Medulla oblongata (tissue), 1 donor: ENCODE data around the gene CHD1L.
"Not testable (repeated sequence)": the region's sequence is repeated elsewhere in the genome, so short reads cannot be mapped to it uniquely, and the experiment has no call there.

Experiments
- DNase-seq: peaks from one replicate; pipeline ENCODE4 v3.0.0-alpha.2; 2015; ENCODE audit errors: extremely low spot score

CHD1L gene

GRCh38 chr1:147267711-147268110 is 25.2 kb downstream of the CHD1L start:
- no peak for DNase-seq

DNA sequence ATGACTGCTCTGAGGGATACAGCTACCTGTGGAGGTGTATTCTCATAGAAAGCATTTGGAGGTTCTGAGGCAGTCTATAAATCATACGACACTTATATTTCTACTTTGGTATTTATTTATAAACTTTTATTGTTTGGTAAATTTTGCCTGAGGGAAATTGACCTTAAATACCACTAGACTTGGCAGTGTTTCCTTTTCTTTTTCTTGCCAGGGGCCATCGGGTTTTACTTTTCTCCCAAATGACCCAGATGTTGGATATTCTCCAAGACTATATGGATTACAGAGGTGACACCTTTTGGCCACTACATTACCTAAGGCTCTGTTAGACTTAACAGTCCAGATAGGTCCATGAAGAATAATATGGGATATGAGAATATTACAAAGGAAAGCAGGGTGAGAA is 28.2 kb downstream of the CHD1L start:
- no peak for DNase-seq

DNA sequence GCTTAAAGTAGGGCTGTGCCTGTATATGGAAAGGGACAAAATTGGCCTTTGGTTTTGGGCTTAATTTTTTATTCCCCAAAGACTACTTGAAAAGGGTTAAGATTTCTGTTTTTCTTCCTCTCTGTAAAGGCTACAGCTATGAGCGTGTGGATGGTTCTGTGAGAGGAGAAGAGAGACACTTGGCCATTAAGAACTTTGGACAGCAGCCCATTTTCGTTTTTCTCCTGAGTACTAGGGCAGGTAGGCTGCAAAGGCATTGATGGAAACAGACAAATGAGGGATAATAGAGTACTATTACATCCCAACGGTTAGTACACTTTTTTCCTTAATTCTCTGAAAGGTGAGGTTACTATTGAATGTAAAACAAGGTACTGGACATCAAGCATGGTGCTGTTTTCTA is 29.6 kb downstream of the CHD1L start:
- no peak for DNase-seq

- DNase-seq: peak; percentile 71
Observed at GRCh38 chr1:147273409-147274336, 31.2 kb downstream of the CHD1L start.

DNA sequence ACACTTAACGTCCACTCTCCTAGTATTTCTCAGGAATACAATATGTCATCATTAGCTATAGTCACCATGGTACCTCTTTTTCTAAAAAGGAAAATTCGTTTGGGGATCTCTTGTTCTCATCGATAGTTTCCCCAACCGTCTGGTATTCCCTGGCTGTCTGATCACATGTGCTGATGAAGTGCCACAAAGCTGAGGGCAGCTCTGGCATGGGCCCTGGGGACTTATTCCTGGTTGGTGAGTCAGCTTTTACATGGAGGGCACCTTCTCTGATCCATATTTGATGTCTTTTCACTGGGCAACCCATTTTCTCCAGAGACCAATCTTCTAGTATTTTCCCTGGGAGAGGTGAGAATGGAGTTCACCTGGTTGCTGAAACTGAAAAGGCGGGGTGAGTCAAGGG is 39.5 kb downstream of the CHD1L start:
- DNase-seq: no peak

GRCh38 chr1:147283011-147283410 is 40.5 kb downstream of the CHD1L start:
- DNase-seq: no peak

DNA sequence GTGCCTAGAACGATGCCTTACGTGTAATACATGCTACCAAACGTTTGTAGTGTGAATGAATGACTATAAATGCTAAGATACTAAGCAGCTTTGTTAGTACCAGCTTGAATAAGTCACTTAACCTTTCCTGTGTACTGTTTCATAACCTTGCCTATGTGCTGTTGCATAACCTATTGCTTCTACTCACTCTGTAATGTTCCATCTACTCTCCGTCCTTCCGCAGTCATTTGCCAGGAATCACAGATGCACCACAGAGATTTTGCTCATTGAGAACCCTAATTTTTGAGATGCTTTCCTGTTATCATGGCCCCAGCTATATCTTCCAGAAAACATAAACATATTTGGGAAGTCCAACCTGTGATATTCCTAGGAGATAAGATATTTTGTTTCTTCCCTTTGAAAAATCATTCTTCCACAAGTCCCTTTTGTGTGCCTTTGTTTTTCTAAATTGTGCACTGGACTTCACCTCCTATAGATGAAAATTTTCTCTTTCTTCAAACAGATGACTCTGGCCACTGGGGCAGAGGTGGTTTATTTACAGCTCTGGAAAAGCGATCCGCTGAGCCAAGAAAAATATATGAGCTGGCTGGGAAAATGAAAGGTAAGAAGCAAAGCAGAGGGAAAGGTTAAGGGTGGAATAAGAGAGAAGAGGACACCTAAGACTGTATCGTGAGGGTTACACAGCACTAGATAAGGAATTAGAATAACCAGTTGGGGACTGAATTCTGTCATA is 44.8 kb downstream of the CHD1L start:
- no peak for DNase-seq

- no peak for DNase-seq
Observed at GRCh38 chr1:147292012-147292411, 49.5 kb downstream of the CHD1L start.

DNA sequence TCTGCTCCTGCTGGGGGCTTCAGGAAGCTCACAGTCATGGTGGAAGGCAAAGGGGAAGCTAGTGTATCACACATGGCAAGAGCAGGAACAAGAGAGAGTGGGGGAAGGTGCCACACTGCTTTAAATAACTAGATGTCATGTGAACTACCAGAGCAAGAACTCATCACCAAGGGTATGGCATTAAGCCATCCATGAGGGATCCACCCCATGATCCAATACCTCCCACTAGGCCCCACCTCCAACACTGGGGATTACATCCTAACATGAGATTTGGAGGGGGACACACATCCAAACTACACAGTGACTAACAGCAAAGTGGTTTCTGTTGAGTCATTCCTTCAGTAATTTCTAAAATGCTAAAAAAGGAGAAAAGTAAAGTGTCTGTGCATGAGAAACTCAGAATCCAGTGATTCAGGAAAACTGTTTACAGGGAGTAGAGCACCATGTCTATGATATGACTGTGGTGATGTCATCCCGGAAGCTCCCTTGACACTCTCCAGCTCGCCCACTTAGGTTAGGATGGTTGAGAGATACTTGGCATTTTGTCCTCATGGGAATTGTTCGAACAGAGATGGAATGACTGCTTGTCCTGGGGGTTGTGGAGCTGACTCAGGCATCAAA is 50.3 kb downstream of the CHD1L start:
- DNase-seq: no peak

- DNase-seq: no peak
Observed at GRCh38 chr1:147297438-147297837, 55.0 kb downstream of the CHD1L start.

GRCh38 chr1:147305803-147306202 is 63.3 kb downstream of the CHD1L start:
- not testable (repeated sequence) for DNase-seq

DNA sequence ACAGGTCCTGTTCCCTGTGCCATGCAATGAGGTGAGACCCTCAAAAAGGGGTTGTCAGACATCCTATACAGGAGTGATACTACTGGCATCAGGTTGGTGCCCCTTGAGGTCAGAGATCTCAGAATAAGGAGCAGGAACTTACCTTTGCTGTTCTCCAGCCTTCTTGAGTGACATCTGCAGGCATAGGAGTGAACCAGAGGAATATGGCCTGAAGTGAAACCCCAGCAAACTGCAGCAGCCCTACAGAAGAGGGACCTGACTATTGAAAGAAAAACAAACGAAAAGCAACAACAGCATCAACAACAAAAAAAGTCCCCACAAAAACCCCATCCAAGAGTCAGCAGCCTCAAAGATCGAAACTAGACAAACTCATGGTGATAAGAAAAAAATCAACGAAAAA is 74.5 kb downstream of the CHD1L start:
- DNase-seq: no peak

DNA sequence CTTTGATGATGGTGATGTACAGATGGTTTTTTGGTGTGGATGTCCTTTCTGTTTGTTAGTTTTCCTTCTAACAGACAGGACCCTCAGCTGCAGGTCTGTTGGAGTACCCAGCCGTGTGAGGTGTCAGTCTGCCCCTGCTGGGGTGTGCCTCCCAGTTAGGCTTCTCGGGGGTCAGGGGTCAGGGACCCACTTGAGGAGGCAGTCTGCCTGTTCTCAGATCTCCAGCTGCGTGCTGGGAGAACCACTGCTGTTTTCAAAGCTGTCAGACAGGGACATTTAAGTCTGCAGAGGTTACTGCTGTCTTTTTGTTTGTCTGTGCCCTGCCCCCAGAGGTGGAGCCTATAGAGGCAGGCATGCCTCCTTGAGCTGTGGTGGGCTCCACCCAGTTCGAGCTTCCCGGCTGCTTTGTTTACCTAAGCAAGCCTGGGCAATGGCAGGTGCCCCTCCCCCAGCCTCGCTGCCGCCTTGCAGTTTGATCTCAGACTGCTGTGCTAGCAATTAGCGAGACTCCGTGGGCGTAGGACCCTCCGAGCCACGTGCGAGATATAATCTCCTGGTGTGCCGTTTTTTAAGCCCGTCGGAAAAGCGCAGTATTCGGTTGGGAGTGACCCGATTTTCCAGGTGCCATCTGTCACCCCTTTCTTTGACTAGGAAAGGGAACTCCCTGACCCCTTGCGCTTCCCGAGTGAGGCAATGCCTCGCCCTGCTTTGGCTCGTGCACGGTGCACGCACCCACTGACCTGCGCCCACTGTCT is 84.6 kb downstream of the CHD1L start:
- not testable (repeated sequence) for DNase-seq

DNA sequence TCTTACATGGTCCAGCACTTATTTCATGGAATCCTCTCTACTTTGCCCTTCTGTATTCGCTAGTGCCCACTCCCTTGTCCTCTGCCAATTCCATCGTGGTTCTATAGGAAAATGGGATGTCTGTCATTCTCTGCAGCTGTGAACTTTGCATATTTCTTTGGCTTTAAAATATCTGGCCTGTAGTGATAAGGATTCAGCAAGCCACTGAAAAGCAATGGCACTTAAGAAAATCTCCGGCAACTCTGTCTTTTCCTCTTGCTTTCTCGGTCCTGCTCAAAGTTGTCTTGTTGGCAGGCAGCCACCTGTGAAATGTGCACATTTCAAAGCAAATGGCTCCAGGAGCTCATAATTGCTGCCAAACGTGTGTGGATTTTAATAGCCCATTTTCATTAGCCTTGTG is 91.8 kb downstream of the CHD1L start:
- no peak for DNase-seq

DNA sequence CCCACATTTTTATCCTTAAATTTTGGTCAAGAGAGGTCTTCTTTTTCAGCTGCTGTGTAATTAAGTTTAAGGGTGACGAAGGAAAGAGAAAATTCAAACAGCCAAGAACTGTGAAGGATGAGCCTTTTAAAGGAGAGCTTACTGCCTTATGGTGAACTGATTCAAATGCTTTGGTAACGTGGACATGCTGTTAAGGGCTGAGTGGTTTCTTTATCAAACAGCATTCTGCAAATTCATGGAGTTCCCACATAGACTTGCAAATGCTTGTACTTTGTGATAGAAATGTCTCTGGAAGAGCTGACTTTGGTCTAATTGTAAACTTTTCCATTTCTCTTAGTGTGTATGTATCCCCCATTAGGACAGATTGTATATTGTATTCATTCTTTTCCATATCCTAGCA is 93.8 kb downstream of the CHD1L start:
- DNase-seq: no peak

GRCh38 chr1:147337040-147337630 is 94.7 kb downstream of the CHD1L start:
- no peak for DNase-seq

DNA sequence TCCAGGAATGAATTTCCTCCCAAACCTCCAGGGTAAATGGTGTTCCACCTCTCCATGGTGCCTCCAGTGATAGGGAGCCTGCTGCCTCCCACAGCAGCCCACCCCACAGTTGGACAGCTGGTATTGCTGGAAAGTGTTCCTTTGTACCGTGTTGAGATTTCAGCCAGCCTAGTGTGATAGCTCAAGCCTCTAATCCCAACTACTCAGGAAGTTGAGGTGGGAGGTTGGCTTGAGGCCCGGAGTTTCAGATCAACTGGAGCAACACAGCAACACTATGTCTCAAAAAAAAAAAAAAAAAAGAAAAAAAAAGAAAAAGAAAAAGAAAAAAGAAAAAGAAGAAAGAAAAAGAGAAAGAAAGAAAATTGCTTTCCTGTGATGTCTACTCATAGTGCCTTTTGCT is 96.1 kb downstream of the CHD1L start:
- no peak for DNase-seq

- DNase-seq: peak; percentile 27
Observed at GRCh38 chr1:147341246-147341645, 98.8 kb downstream of the CHD1L start.
